Astrocyte (in vitro differentiated cells and primary cell): ENCODE data around the gene PER3. TPM values are rescaled to one million over a fixed set of nuclear protein-coding genes. Genes with fewer than 3 reads are reported as not detected.

ENCODE experiments used
- DNase-seq: peaks from one replicate; pipeline ENCODE4 v3.0.0-alpha.2; 2010; ENCODE audit warnings: low read depth
- FAIRE-seq: peaks from 2 replicates; lab custom pipeline; 2011; peaks lifted over from hg19 to GRCh38; lab: Jason Lieb, UNC
- H2AFZ ChIP-seq: 2 replicates; pipeline ENCODE4 v1.6.0; 2012; ENCODE audit warnings: low read depth, low read length, inconsistent platforms
- H3K27ac ChIP-seq: 2 replicates; pipeline ENCODE4 v1.5.1; 2011; ENCODE audit warnings: low read depth, low read length, inconsistent platforms
- H3K27me3 ChIP-seq: 2 replicates; pipeline ENCODE4 v1.6.0; 2011; ENCODE audit warnings: low read length, inconsistent platforms; ENCODE audit not compliant: insufficient read depth
- H3K36me3 ChIP-seq: 2 replicates; pipeline ENCODE4 v1.5.1; 2011; ENCODE audit warnings: low read length, inconsistent platforms; ENCODE audit not compliant: insufficient read depth
- H3K4me1 ChIP-seq: 2 replicates; pipeline ENCODE4 v1.5.1; 2011; ENCODE audit warnings: low read length, inconsistent platforms; ENCODE audit not compliant: insufficient read depth
- H3K4me2 ChIP-seq: 2 replicates; pipeline ENCODE4 v1.6.0; 2012; ENCODE audit warnings: low read length, inconsistent platforms
- H3K4me3 ChIP-seq: 2 replicates; pipeline ENCODE4 v1.5.1; 2011; ENCODE audit warnings: low read depth, mild to moderate bottlenecking, low read length, inconsistent platforms; ENCODE audit not compliant: insufficient read depth
- H3K79me2 ChIP-seq: 2 replicates; pipeline ENCODE4 v1.6.0; 2012; ENCODE audit warnings: mild to moderate bottlenecking, low read length, inconsistent platforms; ENCODE audit not compliant: insufficient read depth
- H3K9ac ChIP-seq: 2 replicates; pipeline ENCODE4 v1.6.0; 2012; ENCODE audit warnings: mild to moderate bottlenecking, low read length, inconsistent platforms
- H3K9me3 ChIP-seq: 2 replicates; pipeline ENCODE4 v1.5.1; 2012; ENCODE audit warnings: low read depth, mild to moderate bottlenecking, low read length, inconsistent platforms; ENCODE audit not compliant: insufficient read depth
- H4K20me1 ChIP-seq: 2 replicates; pipeline ENCODE4 v1.6.0; 2012; ENCODE audit warnings: low read length, inconsistent platforms; ENCODE audit not compliant: insufficient read depth
- H3K27ac Mint-ChIP-seq: one replicate; pipeline ENCODE4 v1.8.0; 2021; ENCODE audit warnings: mild to moderate bottlenecking, mixed read lengths; ENCODE audit not compliant: unreplicated experiment
- H3K27me3 Mint-ChIP-seq: one replicate; pipeline ENCODE4 v1.8.0; 2021; ENCODE audit warnings: low read depth, mixed read lengths; ENCODE audit not compliant: unreplicated experiment
- H3K36me3 Mint-ChIP-seq: one replicate; pipeline ENCODE4 v1.8.0; 2021; ENCODE audit warnings: low read depth, mixed read lengths; ENCODE audit not compliant: unreplicated experiment
- H3K4me1 Mint-ChIP-seq: one replicate; pipeline ENCODE4 v1.8.0; 2021; ENCODE audit warnings: low read depth, mixed read lengths; ENCODE audit not compliant: unreplicated experiment
- H3K4me3 Mint-ChIP-seq: one replicate; pipeline ENCODE4 v1.8.0; 2021; ENCODE audit warnings: mild to moderate bottlenecking, moderate library complexity, mixed read lengths; ENCODE audit not compliant: unreplicated experiment
- H3K9me3 Mint-ChIP-seq: one replicate; pipeline ENCODE4 v1.8.0; 2021; ENCODE audit warnings: mild to moderate bottlenecking, mixed read lengths; ENCODE audit not compliant: unreplicated experiment
- CTCF ChIP-seq: IDR thresholded peaks from 2 replicates; pipeline ENCODE4 v1.5.1; 2011; ENCODE audit warnings: low read depth, mild to moderate bottlenecking, inconsistent platforms, low read length, moderate library complexity; ENCODE audit not compliant: insufficient read depth
- EZH2 ChIP-seq: IDR thresholded peaks from 2 replicates; pipeline ENCODE4 v1.6.1; 2012; ENCODE audit warnings: mild to moderate bottlenecking, low read length, inconsistent platforms; ENCODE audit not compliant: insufficient read depth
- total RNA-seq: library from RNA; stranded (reverse); gene quantifications from 2 replicates; pipeline ENCODE4 v1.2.1, GENCODE V29; 2021

Gene PER3
- total RNA-seq, 1 donor from 2014 or later = 2.5 TPM

- TF ChIP-seq CTCF (no peak), EZH2 (no peak)
- H3K79me2 ChIP-seq = no peaks in the 10 kb centered on the region
- H3K36me3 Mint-ChIP-seq = no peaks in the 10 kb centered on the region
- H2AFZ ChIP-seq = peak overlapping the region; percentile 80
- H3K9me3 ChIP-seq = no peaks in the 10 kb centered on the region
- H3K4me3 Mint-ChIP-seq = peak overlapping the region; percentile 66
- peaks cover 2% of the 10 kb centered on the region for H3K9me3 Mint-ChIP-seq
- H3K27ac Mint-ChIP-seq = no peak overlapping the region
- DNase-seq (no peak), FAIRE-seq (no peak)
- H3K4me2 ChIP-seq = peak overlapping the region; percentile 87
- no peaks in the 10 kb centered on the region for H3K27me3 Mint-ChIP-seq
- no peaks in the 10 kb centered on the region for H3K4me1 Mint-ChIP-seq
- peak overlapping the region; percentile 10 for H3K27ac ChIP-seq
- peak overlapping the region; percentile 59 for H3K9ac ChIP-seq
- peak overlapping the region; percentile 29 for H3K4me3 ChIP-seq
- peaks cover 9% of the 10 kb centered on the region for H3K4me1 ChIP-seq
- H3K27me3 ChIP-seq = no peaks in the 10 kb centered on the region
- no peaks in the 10 kb centered on the region for H4K20me1 ChIP-seq
- peaks cover 17% of the 10 kb centered on the region for H3K36me3 ChIP-seq
These were observed 491 bp downstream of the PER3 start for GRCh38 chr1:7784492-7785071.

GRCh38 chr1:7785108-7785507, 1.0 kb downstream of the PER3 start:
- Histone ChIP-seq H3K9me3 (no peaks in the 10 kb centered on the region), H3K27ac (no peak overlapping the region), H3K4me3 (no peak overlapping the region), H3K4me1 (peaks cover 9% of the 10 kb centered on the region), H3K4me2 (peak overlapping the region; percentile 87), H3K36me3 (peaks cover 13% of the 10 kb centered on the region), H2AFZ (no peak overlapping the region), H3K9ac (no peak overlapping the region), H3K79me2 (no peaks in the 10 kb centered on the region), H3K27me3 (no peaks in the 10 kb centered on the region), H4K20me1 (no peaks in the 10 kb centered on the region)
- no peaks in the 10 kb centered on the region for H3K27me3 Mint-ChIP-seq
- H3K4me3 Mint-ChIP-seq = peak overlapping the region; percentile 66
- TF ChIP-seq EZH2 (no peak), CTCF (no peak)
- H3K36me3 Mint-ChIP-seq = no peaks in the 10 kb centered on the region
- no peaks in the 10 kb centered on the region for H3K4me1 Mint-ChIP-seq
- FAIRE-seq (no peak), DNase-seq (no peak)
- no peak overlapping the region for H3K27ac Mint-ChIP-seq
- peaks cover 6% of the 10 kb centered on the region for H3K9me3 Mint-ChIP-seq

- peaks cover 8% of the 10 kb centered on the region for H3K36me3 Mint-ChIP-seq
- peaks cover 12% of the 10 kb centered on the region for H3K9me3 Mint-ChIP-seq
- Histone ChIP-seq H3K9me3 (peaks cover 8% of the 10 kb centered on the region), H3K4me3 (no peak overlapping the region), H3K27ac (no peak overlapping the region), H3K79me2 (no peaks in the 10 kb centered on the region), H2AFZ (no peak overlapping the region), H4K20me1 (no peaks in the 10 kb centered on the region), H3K4me1 (peaks cover 9% of the 10 kb centered on the region), H3K27me3 (no peaks in the 10 kb centered on the region), H3K36me3 (peaks cover 2% of the 10 kb centered on the region), H3K9ac (no peak overlapping the region), H3K4me2 (no peak overlapping the region)
- H3K4me1 Mint-ChIP-seq = no peaks in the 10 kb centered on the region
- TF ChIP-seq EZH2 = no peak
- TF ChIP-seq CTCF = no peak
- DNase-seq (no peak), FAIRE-seq (no peak)
- no peak overlapping the region for H3K4me3 Mint-ChIP-seq
- H3K27me3 Mint-ChIP-seq = no peaks in the 10 kb centered on the region
- H3K27ac Mint-ChIP-seq = no peak overlapping the region
These were observed 2.7 kb downstream of the PER3 start for GRCh38 chr1:7786795-7787194.
